Epithelial cell of proximal tubule (primary cell): ENCODE results near the gene TTL. TPM values are rescaled to one million over a fixed set of nuclear protein-coding genes. Genes with fewer than 3 reads are reported as not detected.

Experiments
- DNase-seq: peaks from one replicate; pipeline ENCODE4 v3.0.0-alpha.2; 2011; ENCODE audit warnings: low read depth
- H3K4me3 ChIP-seq: 2 replicates; pipeline ENCODE4 v1.5.1; 2011; ENCODE audit warnings: low read depth, mild to moderate bottlenecking, low read length
- CTCF ChIP-seq: conservative IDR thresholded peaks from 2 replicates; pipeline ENCODE4 v1.5.1; 2012; ENCODE audit warnings: low read depth, mild to moderate bottlenecking, low read length
- total RNA-seq: library from RNA; depleted of rRNA; stranded (reverse); fragments of >200 nt; gene quantifications from 2 replicates; pipeline ENCODE4 v1.2.3, GENCODE V29; 2015

Gene TTL
- total RNA-seq, 1 donor from 2014 or later = 42.3 TPM

- H3K4me3 ChIP-seq = peak overlapping the region; percentile 90
- no peak for TF ChIP-seq CTCF
- no peak for DNase-seq
Measured at GRCh38 chr2:112483042-112483473, 1.1 kb downstream of the TTL start.

- H3K4me3 ChIP-seq = peak overlapping the region; percentile 90
- TF ChIP-seq CTCF = no peak
- DNase-seq = no peak
Measured at GRCh38 chr2:112483831-112484230, 1.9 kb downstream of the TTL start.

- no peak for TF ChIP-seq CTCF
- no peak for DNase-seq
- H3K4me3 ChIP-seq = no peak overlapping the region
Measured at GRCh38 chr2:112485849-112486248, 3.9 kb downstream of the TTL start.

GRCh38 chr2:112486895-112487294 is 4.9 kb downstream of the TTL start:
- H3K4me3 ChIP-seq = no peak overlapping the region
- DNase-seq = no peak
- no peak for TF ChIP-seq CTCF

GRCh38 chr2:112487444-112487961 is 5.5 kb downstream of the TTL start:
- H3K4me3 ChIP-seq = no peak overlapping the region
- no peak for DNase-seq
- no peak for TF ChIP-seq CTCF

GRCh38 chr2:112488201-112488600 is 6.2 kb downstream of the TTL start:
- no peak overlapping the region for H3K4me3 ChIP-seq
- no peak for TF ChIP-seq CTCF
- no peak for DNase-seq

- TF ChIP-seq CTCF = no peak
Measured at GRCh38 chr2:112491946-112492345, 10.0 kb downstream of the TTL start.

More at GRCh38 chr2:112491946-112492345, 10.0 kb downstream of the TTL start:
- DNase-seq = no peak
- no peak overlapping the region for H3K4me3 ChIP-seq
